Mesenchymal stem cell (in vitro differentiated cells and primary cell): ENCODE results near the gene RRP15. TPM values are rescaled to one million over a fixed set of nuclear protein-coding genes. Genes with fewer than 3 reads are reported as not detected.

Source experiments
- DNase-seq: peaks from one replicate; pipeline ENCODE4 v3.0.0-alpha.2; 2013
- H2AFZ ChIP-seq: one replicate; pipeline ENCODE4 v1.6.1; 2013; ENCODE audit warnings: low read depth, mild to moderate bottlenecking, control low read depth, inconsistent platforms, low read length, moderate library complexity
- H2AK5ac ChIP-seq: 2 replicates; pipeline ENCODE4 v1.6.1; 2013; ENCODE audit warnings: low read length, moderate library complexity, mild to moderate bottlenecking, inconsistent platforms; ENCODE audit not compliant: severe bottlenecking
- H2BK120ac ChIP-seq: one replicate; pipeline ENCODE4 v1.6.1; 2013; ENCODE audit warnings: low read depth, mild to moderate bottlenecking, inconsistent platforms, low read length, moderate library complexity
- H2BK12ac ChIP-seq, 2 experiments: one replicate each; pipeline ENCODE4 v1.6.1; 2013; ENCODE audit warnings: inconsistent platforms in 2 of 2, low read length in 2 of 2, mild to moderate bottlenecking in 2 of 2, moderate library complexity in 2 of 2, control low read depth in 1 of 2
- H2BK15ac ChIP-seq: one replicate; pipeline ENCODE4 v1.6.1; 2013; ENCODE audit warnings: mild to moderate bottlenecking, low read depth, inconsistent platforms; ENCODE audit not compliant: poor library complexity, severe bottlenecking
- H2BK5ac ChIP-seq: 2 replicates; pipeline ENCODE4 v1.6.1; 2013; ENCODE audit warnings: low read depth, mild to moderate bottlenecking, low read length, control low read depth, inconsistent platforms; ENCODE audit not compliant: poor library complexity, severe bottlenecking
- H3K14ac ChIP-seq, 2 experiments: one replicate each; pipeline ENCODE4 v1.6.1; 2013; ENCODE audit warnings: inconsistent platforms in 2 of 2, low read length in 2 of 2, control low read depth in 1 of 2, mild to moderate bottlenecking in 1 of 2, moderate library complexity in 1 of 2
- H3K18ac ChIP-seq, 2 experiments: one replicate each; pipeline ENCODE4 v1.6.1; 2013; ENCODE audit warnings: inconsistent platforms in 2 of 2, low read length in 2 of 2, control low read depth in 1 of 2, low read depth in 1 of 2, mild to moderate bottlenecking in 1 of 2
- H3K23ac ChIP-seq, 2 experiments: one replicate each; pipeline ENCODE4 v1.6.1; 2013; ENCODE audit warnings: inconsistent platforms in 2 of 2, low read length in 2 of 2, mild to moderate bottlenecking in 2 of 2, moderate library complexity in 2 of 2, control low read depth in 1 of 2
- H3K27ac ChIP-seq: 2 replicates; pipeline ENCODE4 v1.5.1; 2013; ENCODE audit warnings: mild to moderate bottlenecking, moderate library complexity, low read length, control low read depth, inconsistent platforms; ENCODE audit not compliant: poor library complexity, severe bottlenecking
- H3K27me3 ChIP-seq, 2 experiments: 2 replicates each; pipeline versions ENCODE4 v1.6.1 to v1.7.0; 2013; ENCODE audit warnings: low read length in 2 of 2, mild to moderate bottlenecking in 2 of 2, moderate library complexity in 2 of 2, control low read depth in 1 of 2, inconsistent platforms in 1 of 2; ENCODE audit not compliant: control insufficient read depth in 1 of 2, insufficient read depth in 1 of 2
- H3K36me3 ChIP-seq, 2 experiments: 2 replicates each; pipeline versions ENCODE4 v1.6.1 to v1.7.0; 2013; ENCODE audit warnings: low read length in 2 of 2, control low read depth in 1 of 2, inconsistent platforms in 1 of 2, low read depth in 1 of 2, mild to moderate bottlenecking in 1 of 2; ENCODE audit not compliant: insufficient read depth in 2 of 2, control insufficient read depth in 1 of 2
- H3K4ac ChIP-seq, 2 experiments: one replicate each; pipeline ENCODE4 v1.6.1; 2013; ENCODE audit warnings: inconsistent platforms in 2 of 2, low read length in 2 of 2, mild to moderate bottlenecking in 2 of 2, moderate library complexity in 2 of 2, control low read depth in 1 of 2, low read depth in 1 of 2
- H3K4me1 ChIP-seq: 2 replicates; pipeline ENCODE4 v1.6.1; 2013; ENCODE audit warnings: low read depth, low read length, control low read depth; ENCODE audit not compliant: control insufficient read depth, insufficient read depth
- H3K4me2 ChIP-seq: 2 replicates; pipeline ENCODE4 v1.6.1; 2013; ENCODE audit warnings: low read length, mild to moderate bottlenecking, inconsistent platforms; ENCODE audit not compliant: poor library complexity, severe bottlenecking
- H3K4me3 ChIP-seq, 2 experiments: 2 replicates each; pipeline versions ENCODE4 v1.5.1 to v1.7.0; 2013; ENCODE audit warnings: low read length in 2 of 2, mild to moderate bottlenecking in 2 of 2, control low read depth in 1 of 2, low read depth in 1 of 2; ENCODE audit not compliant: insufficient read depth in 1 of 2
- H3K79me1 ChIP-seq: replicated peaks from 2 replicates; pipeline ENCODE4 v1.6.1; 2013; ENCODE audit warnings: mild to moderate bottlenecking, control low read depth, low read length, inconsistent platforms; ENCODE audit not compliant: poor library complexity, severe bottlenecking
- H3K9ac ChIP-seq: 2 replicates; pipeline ENCODE4 v1.7.0; 2013; ENCODE audit warnings: mild to moderate bottlenecking, low read length, moderate library complexity
- H3K9me3 ChIP-seq: 2 replicates; pipeline ENCODE4 v1.7.0; 2013; ENCODE audit warnings: mild to moderate bottlenecking, low read length; ENCODE audit not compliant: control insufficient read depth
- H4K8ac ChIP-seq: one replicate; pipeline ENCODE4 v1.6.1; 2013; ENCODE audit warnings: inconsistent platforms, mild to moderate bottlenecking, low read length, moderate library complexity
- H4K91ac ChIP-seq: one replicate; pipeline ENCODE4 v1.6.1; 2013; ENCODE audit warnings: mild to moderate bottlenecking, low read length, inconsistent platforms
- WGBS: methylation state at CpG from one replicate; pipeline ENCODE4 v1.1.7; 2013; ENCODE audit warnings: mixed read lengths; 5-methylcytosine and 5-hydroxymethylcytosine counted together
- small RNA-seq: library from polyadenylated mRNA; stranded (forward); fragments of <200 nt; extraction: miRNeasy Mini kit (QIAGEN cat#:217004); gene quantifications from one replicate; pipeline ENCODE3, GENCODE V24; 2013; ENCODE audit warnings: low read depth

Gene RRP15

GRCh38 chr1:218384581-218384993, 99.5 kb downstream of the RRP15 start:
- Histone ChIP-seq H2AK5ac (peak overlapping the region; percentile 51), H3K9me3 (no peaks in the 10 kb centered on the region), H3K18ac (no peak overlapping the region), H3K23ac (no peak overlapping the region), H2BK120ac (no peak overlapping the region), H3K4ac (no peak overlapping the region), H2AFZ (no peak overlapping the region), H3K4me2 (no peak overlapping the region), H4K8ac (no peak overlapping the region), H4K91ac (no peak overlapping the region), H2BK5ac (no peak overlapping the region), H3K27ac (no peak overlapping the region), H3K9ac (no peak overlapping the region), H3K14ac (peak overlapping the region in 1 of 2 experiments; percentile 72), H3K27me3 (no peaks in the 10 kb centered on the region), H3K4me3 (no peak overlapping the region), H3K4me1 (peaks cover 10% of the 10 kb centered on the region), H3K79me1 (peaks cover 8% of the 10 kb centered on the region), H3K36me3 (peaks cover 0 to 6% of the 10 kb centered on the region in 2 experiments), H2BK15ac (no peak overlapping the region), H2BK12ac (no peak overlapping the region)
- WGBS: 49% methylated on average over 5 of the region's 6 CpGs
- peak; percentile 51 for DNase-seq

Small RNA genes lying within 50 kb of the gene (small RNA-seq; reads per million reads assigned to genes)
- gene AC096638.1: not detected
